ENCODE results near the gene SLIT3. TPM values are rescaled to one million over a fixed set of nuclear protein-coding genes. Genes with fewer than 3 reads are reported as not detected.

The SLIT3 gene
- total and polyA plus RNA-seq, 2 donors (not counting 3 experiments of a cell fraction or from before 2014, with no cell fraction given) = 0.90 to 1.0 TPM

DNA sequence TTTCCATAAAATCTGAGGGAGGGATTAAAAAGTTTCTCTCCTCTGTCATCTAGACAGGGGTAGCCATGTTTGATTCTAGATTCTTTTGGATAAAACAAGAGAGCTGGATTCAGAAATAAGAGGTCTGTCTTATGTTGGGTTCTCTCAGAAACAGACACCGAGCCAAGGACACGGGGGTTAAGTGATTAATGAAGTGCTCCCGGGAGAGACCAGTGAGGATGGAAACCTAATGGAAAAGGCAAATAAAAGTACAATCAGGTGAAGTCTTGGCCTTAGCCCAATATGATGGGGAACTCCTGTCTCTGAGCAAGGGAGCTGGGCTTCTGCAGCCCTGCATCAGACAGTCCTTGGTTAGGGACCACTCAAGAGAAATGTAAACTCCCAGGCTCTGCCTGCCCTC, 413.0 kb downstream of the SLIT3 start:
- DNase-seq (ENCODE audit: low read depth, low spot score) = no peak
- Histone ChIP-seq H3K4me2 (ENCODE audit: insufficient read depth, low read length) (no peak overlapping the region), H3K27me3 (ENCODE audit: control insufficient read depth in 2 of 2, insufficient read depth in 2 of 2, low read length in 2 of 2) (no peaks in the 10 kb centered on the region), H3K79me2 (ENCODE audit: control insufficient read depth, insufficient read depth, low read length) (no peaks in the 10 kb centered on the region), H3K9ac (replicated peaks; ENCODE audit: extremely low read depth, insufficient read depth, low read length) (no peak overlapping the region), H3K27ac (ENCODE audit: insufficient read depth, low read depth, low read length) (no peak overlapping the region), H2AFZ (ENCODE audit: low read depth, low read length) (no peak overlapping the region), H3K9me1 (replicated peaks; ENCODE audit: control insufficient read depth, extremely low read depth, insufficient read depth, low read length) (no peaks in the 10 kb centered on the region), H4K20me1 (replicated peaks; ENCODE audit: control insufficient read depth, extremely low read depth, insufficient read depth, low read length) (no peaks in the 10 kb centered on the region), H3K4me1 (ENCODE audit: control insufficient read depth, extremely low read depth, insufficient read depth, low read length) (no peaks in the 10 kb centered on the region), H3K4me3 (replicated peaks in 1 of 3; ENCODE audit: insufficient read depth in 1 of 3, low read depth in 1 of 3, low read length in 3 of 3) (no peak overlapping the region), H3K9me3 (replicated peaks; ENCODE audit: control insufficient read depth, insufficient read depth, low read length) (no peaks in the 10 kb centered on the region), H3K36me3 (ENCODE audit: control insufficient read depth in 2 of 2, extremely low read depth in 1 of 2, insufficient read depth in 2 of 2, low read length in 2 of 2) (no peaks in the 10 kb centered on the region)
- no peak for FAIRE-seq
- CTCF ChIA-PET = no interaction called here
- POLR2A ChIA-PET = no interaction called here
- intact Hi-C loops (cut with micrococcal nuclease) = no loop called here
- TF ChIP-seq JUN (IDR thresholded peaks at IDR 0.05; ENCODE audit: borderline replicate concordance, insufficient read depth, insufficient read length, low read depth) = no peak
- TF ChIP-seq FOS (IDR thresholded peaks at IDR 0.05; ENCODE audit: borderline replicate concordance, insufficient read depth, low read length) = no peak
- no peak for TF ChIP-seq GATA2 (IDR thresholded peaks at IDR 0.05; ENCODE audit: insufficient read depth, insufficient read length, low read depth, low read length)
- no peak for TF ChIP-seq POLR2A (IDR thresholded peaks at IDR 0.05; ENCODE audit: low read depth, low read length)
- TF ChIP-seq MYC (IDR thresholded peaks at IDR 0.05; ENCODE audit: low read depth, low read length) = no peak
- TF ChIP-seq, protein P1, sequence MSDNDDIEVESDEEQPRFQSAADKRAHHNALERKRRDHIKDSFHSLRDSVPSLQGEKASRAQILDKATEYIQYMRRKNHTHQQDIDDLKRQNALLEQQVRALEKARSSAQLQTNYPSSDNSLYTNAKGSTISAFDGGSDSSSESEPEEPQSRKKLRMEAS (IDR thresholded peaks at IDR 0.05; ENCODE audit: insufficient read depth, insufficient read length) = no peak
- no TSS peak for BruUV-seq (replicated peaks)
- dilution Hi-C loops (cut with MboI; ENCODE audit: extremely low pct_ligation_motif_present, low sequenced_read_pairs) = no loop called here

DNA sequence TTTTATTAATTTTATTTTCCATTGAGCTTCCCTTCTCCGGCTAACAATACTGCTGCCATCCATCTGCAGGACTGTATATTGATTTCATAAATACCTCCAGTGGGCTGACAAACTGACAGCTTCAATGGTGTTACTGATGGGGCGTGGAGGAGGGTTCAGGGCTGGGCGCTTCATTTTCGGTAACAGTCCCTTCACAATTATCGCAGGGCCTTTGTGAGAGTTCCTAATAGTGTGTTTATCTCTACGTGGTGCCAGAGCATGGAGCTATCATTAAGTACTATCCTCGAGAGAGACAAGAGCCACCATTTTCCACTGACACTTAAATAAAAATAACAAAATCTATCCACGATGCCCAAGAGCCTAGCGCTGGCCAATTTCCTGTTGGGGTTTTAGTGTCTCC, 414.8 kb downstream of the SLIT3 start:
- Histone ChIP-seq H3K27ac (ENCODE audit: insufficient read depth, low read depth, low read length) (no peak overlapping the region), H3K4me3 (replicated peaks in 1 of 3; ENCODE audit: insufficient read depth in 1 of 3, low read depth in 1 of 3, low read length in 3 of 3) (no peak overlapping the region), H3K27me3 (ENCODE audit: control insufficient read depth in 2 of 2, insufficient read depth in 2 of 2, low read length in 2 of 2) (no peaks in the 10 kb centered on the region), H3K9ac (replicated peaks; ENCODE audit: extremely low read depth, insufficient read depth, low read length) (no peak overlapping the region), H3K4me2 (ENCODE audit: insufficient read depth, low read length) (no peak overlapping the region), H4K20me1 (replicated peaks; ENCODE audit: control insufficient read depth, extremely low read depth, insufficient read depth, low read length) (no peaks in the 10 kb centered on the region), H3K36me3 (ENCODE audit: control insufficient read depth in 2 of 2, extremely low read depth in 1 of 2, insufficient read depth in 2 of 2, low read length in 2 of 2) (no peaks in the 10 kb centered on the region), H2AFZ (ENCODE audit: low read depth, low read length) (no peak overlapping the region), H3K4me1 (ENCODE audit: control insufficient read depth, extremely low read depth, insufficient read depth, low read length) (no peaks in the 10 kb centered on the region), H3K79me2 (ENCODE audit: control insufficient read depth, insufficient read depth, low read length) (no peaks in the 10 kb centered on the region), H3K9me1 (replicated peaks; ENCODE audit: control insufficient read depth, extremely low read depth, insufficient read depth, low read length) (no peaks in the 10 kb centered on the region), H3K9me3 (replicated peaks; ENCODE audit: control insufficient read depth, insufficient read depth, low read length) (no peaks in the 10 kb centered on the region)
- intact Hi-C loops (cut with micrococcal nuclease) (no loop called here), dilution Hi-C loops (cut with MboI; ENCODE audit: extremely low pct_ligation_motif_present, low sequenced_read_pairs) (no loop called here)
- no peak for TF ChIP-seq MYC (IDR thresholded peaks at IDR 0.05; ENCODE audit: low read depth, low read length)
- TF ChIP-seq, protein P1 (IDR thresholded peaks at IDR 0.05; ENCODE audit: insufficient read depth, insufficient read length) = no peak
- no peak for TF ChIP-seq JUN (IDR thresholded peaks at IDR 0.05; ENCODE audit: borderline replicate concordance, insufficient read depth, insufficient read length, low read depth)
- no peak for TF ChIP-seq EZH2 (IDR thresholded peaks at IDR 0.05; ENCODE audit: borderline replicate concordance, low read depth, low read length, severe bottlenecking)
- TF ChIP-seq FOS (IDR thresholded peaks at IDR 0.05; ENCODE audit: borderline replicate concordance, insufficient read depth, low read length) = no peak
- no peak for TF ChIP-seq POLR2A (IDR thresholded peaks at IDR 0.05; ENCODE audit: low read depth, low read length)
- TF ChIP-seq POLR2AphosphoS5 (IDR thresholded peaks at IDR 0.05; ENCODE audit: insufficient read depth, low read depth, low read length) = no peak
- no TSS peak for BruUV-seq (replicated peaks)
- CTCF ChIA-PET = interaction anchor here (1.1 kb wide), 1 partner anchor 12 kb away, joined by 3 read pairs; no protein-coding TSS in a partner anchor
- no peak for FAIRE-seq
- DNase-seq (ENCODE audit: low read depth, low spot score) = no peak
- POLR2A ChIA-PET = no interaction called here
